ENCODE data around the gene HID1.

- TF ChIP-seq EP300 (IDR thresholded peaks at IDR 0.05; ENCODE audit: borderline replicate concordance) (no peak), ZBTB7A (IDR thresholded peaks at IDR 0.05; ENCODE audit: low read depth) (no peak), REST (IDR thresholded peaks at IDR 0.05; ENCODE audit: low read depth) (no peak), RAD21 (IDR thresholded peaks at IDR 0.05; ENCODE audit: low read depth) (no peak), TCF12 (IDR thresholded peaks at IDR 0.05; ENCODE audit: low read depth) (no peak), TEAD4 (IDR thresholded peaks at IDR 0.05) (no peak)
- TF ChIP-seq, protein P1, sequence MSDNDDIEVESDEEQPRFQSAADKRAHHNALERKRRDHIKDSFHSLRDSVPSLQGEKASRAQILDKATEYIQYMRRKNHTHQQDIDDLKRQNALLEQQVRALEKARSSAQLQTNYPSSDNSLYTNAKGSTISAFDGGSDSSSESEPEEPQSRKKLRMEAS (IDR thresholded peaks at IDR 0.05): no peak
- TF ChIP-seq, protein P2, sequence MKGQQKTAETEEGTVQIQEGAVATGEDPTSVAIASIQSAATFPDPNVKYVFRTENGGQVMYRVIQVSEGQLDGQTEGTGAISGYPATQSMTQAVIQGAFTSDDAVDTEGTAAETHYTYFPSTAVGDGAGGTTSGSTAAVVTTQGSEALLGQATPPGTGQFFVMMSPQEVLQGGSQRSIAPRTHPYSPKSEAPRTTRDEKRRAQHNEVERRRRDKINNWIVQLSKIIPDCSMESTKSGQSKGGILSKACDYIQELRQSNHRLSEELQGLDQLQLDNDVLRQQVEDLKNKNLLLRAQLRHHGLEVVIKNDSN (IDR thresholded peaks at IDR 0.05): no peak
Observed at GRCh38 chr17:74901353-74902135, 71.0 kb downstream of the HID1 start.

Measured in Ishikawa (cell line).